Ishikawa (cell line): ENCODE results near the gene MFGE8.

Experiments
- CEBPB ChIP-seq: IDR thresholded peaks from 2 replicates; pipeline ENCODE4 v1.6.1; 2012
- EP300 ChIP-seq: IDR thresholded peaks from 2 replicates; pipeline ENCODE4 v1.6.1; 2012; ENCODE audit warnings: borderline replicate concordance
- REST ChIP-seq: IDR thresholded peaks from 2 replicates; pipeline ENCODE4 v1.6.1; 2012; ENCODE audit warnings: low read depth, mild to moderate bottlenecking
- TAF1 ChIP-seq: IDR thresholded peaks from 2 replicates; pipeline ENCODE4 v1.6.1; 2012; ENCODE audit warnings: low read depth, mild to moderate bottlenecking
- USF1 ChIP-seq: IDR thresholded peaks from 2 replicates; pipeline ENCODE4 v1.6.1; 2012

DNA sequence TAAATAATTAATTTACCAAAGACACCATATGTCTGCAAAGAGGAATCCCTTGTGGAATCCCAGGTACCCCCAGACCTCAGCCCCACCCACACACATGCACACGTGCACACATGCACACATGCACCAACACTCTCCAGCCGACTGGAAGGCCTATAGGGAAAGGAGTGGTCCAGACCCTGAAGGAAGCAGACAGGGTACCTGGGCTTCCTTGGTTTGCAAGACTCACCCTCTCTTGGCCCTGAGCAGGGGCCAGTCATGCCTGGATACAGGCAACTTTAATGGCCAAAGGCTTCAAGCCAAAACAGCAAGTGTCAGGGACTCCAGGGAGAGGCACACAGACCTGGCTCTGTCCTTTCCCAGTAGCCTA lies 8.9 kb downstream of the MFGE8 start:
- TF ChIP-seq TAF1 (no peak), REST (no peak), CEBPB (no peak), EP300 (no peak), USF1 (no peak)
